ENCODE results near the gene IGFBP2. TPM values are rescaled to one million over a fixed set of nuclear protein-coding genes. Genes with fewer than 3 reads are reported as not detected.

Gene IGFBP2
- total RNA-seq, 1 experiment from 2014 or later, result 54.8 TPM

GRCh38 chr2:216584112-216584511 lies 49.1 kb upstream of the IGFBP2 start:
- ATAC-seq (no peak), DNase-seq (ENCODE audit: low read depth, low spot score) (no peak)
- intact Hi-C loops (cut with micrococcal nuclease; ENCODE audit: unreplicated experiment) (no loop called here), in situ Hi-C loops (cut with HindIII; ENCODE audit: low pct_unique_long_range_greater_than_20kb, low sequenced_read_pairs) (no loop called here)
- Histone ChIP-seq H3K27me3 (ENCODE audit: control insufficient read depth, insufficient read depth, low read length) (peaks cover 2% of the 10 kb centered on the region), H3K9me3 (ENCODE audit: control insufficient read depth, insufficient read depth, low read depth, low read length) (no peaks in the 10 kb centered on the region), H3K36me3 (ENCODE audit: control insufficient read depth, insufficient read depth, low read length) (no peaks in the 10 kb centered on the region), H3K4me3 (ENCODE audit: low read depth in 2 of 2, low read length in 2 of 2) (no peak overlapping the region), H3K4me1 (ENCODE audit: control insufficient read depth, insufficient read depth, low read length) (no peaks in the 10 kb centered on the region), H3K27ac (ENCODE audit: low read length) (no peak overlapping the region)
- CTCF ChIA-PET, result no interaction called here
- BruUV-seq (replicated peaks), result no TSS peak
- TF ChIP-seq POLR2AphosphoS5 (IDR thresholded peaks at IDR 0.05; ENCODE audit: low read depth, low read length), result no peak
- TF ChIP-seq, protein P1, sequence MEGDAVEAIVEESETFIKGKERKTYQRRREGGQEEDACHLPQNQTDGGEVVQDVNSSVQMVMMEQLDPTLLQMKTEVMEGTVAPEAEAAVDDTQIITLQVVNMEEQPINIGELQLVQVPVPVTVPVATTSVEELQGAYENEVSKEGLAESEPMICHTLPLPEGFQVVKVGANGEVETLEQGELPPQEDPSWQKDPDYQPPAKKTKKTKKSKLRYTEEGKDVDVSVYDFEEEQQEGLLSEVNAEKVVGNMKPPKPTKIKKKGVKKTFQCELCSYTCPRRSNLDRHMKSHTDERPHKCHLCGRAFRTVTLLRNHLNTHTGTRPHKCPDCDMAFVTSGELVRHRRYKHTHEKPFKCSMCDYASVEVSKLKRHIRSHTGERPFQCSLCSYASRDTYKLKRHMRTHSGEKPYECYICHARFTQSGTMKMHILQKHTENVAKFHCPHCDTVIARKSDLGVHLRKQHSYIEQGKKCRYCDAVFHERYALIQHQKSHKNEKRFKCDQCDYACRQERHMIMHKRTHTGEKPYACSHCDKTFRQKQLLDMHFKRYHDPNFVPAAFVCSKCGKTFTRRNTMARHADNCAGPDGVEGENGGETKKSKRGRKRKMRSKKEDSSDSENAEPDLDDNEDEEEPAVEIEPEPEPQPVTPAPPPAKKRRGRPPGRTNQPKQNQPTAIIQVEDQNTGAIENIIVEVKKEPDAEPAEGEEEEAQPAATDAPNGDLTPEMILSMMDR (IDR thresholded peaks at IDR 0.05), result no peak
- POLR2A ChIA-PET, result no interaction called here

DNA sequence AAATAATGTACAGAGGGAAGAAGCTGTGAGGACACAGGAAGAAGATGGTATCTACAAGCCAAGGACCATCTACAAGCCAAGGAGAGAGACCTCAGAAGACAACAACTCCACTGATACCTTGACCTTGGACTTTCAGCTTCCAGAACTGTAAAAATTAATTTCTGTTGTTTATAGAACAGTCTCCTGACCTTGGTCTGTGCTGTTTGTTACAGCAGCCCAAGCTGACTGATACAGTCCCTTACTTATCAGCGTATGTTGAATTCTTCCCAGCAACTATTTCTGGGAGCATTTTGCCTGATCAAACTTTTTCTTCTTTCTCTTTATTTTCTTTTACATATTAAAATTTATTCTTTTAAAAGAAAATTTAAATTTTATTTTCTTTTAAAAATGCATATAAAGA lies 47.8 kb upstream of the IGFBP2 start:
- DNase-seq (ENCODE audit: low read depth, low spot score) (no peak), ATAC-seq (no peak)
- ChIA-PET POLR2A (no interaction called here), CTCF (no interaction called here)
- Histone ChIP-seq H3K4me1 (ENCODE audit: control insufficient read depth, insufficient read depth, low read length) (no peaks in the 10 kb centered on the region), H3K9me3 (ENCODE audit: control insufficient read depth, insufficient read depth, low read depth, low read length) (no peaks in the 10 kb centered on the region), H3K27ac (ENCODE audit: low read length) (no peak overlapping the region), H3K4me3 (ENCODE audit: low read depth in 2 of 2, low read length in 2 of 2) (no peak overlapping the region), H3K27me3 (ENCODE audit: control insufficient read depth, insufficient read depth, low read length) (peaks cover 4% of the 10 kb centered on the region), H3K36me3 (ENCODE audit: control insufficient read depth, insufficient read depth, low read length) (no peaks in the 10 kb centered on the region)
- intact Hi-C loops (cut with micrococcal nuclease; ENCODE audit: unreplicated experiment), result no loop called here
- TF ChIP-seq SIN3A (IDR thresholded peaks at IDR 0.05; ENCODE audit: borderline replicate concordance, insufficient read depth, low read depth, low read length) (no peak), REST (IDR thresholded peaks at IDR 0.05; ENCODE audit: insufficient read depth in 1 of 2, low read depth in 2 of 2, low read length in 1 of 2) (no peak), TCF7L2 (IDR thresholded peaks at IDR 0.05; ENCODE audit: low read depth, low read length) (no peak), POLR2AphosphoS5 (IDR thresholded peaks at IDR 0.05; ENCODE audit: low read depth, low read length) (no peak)
- TF ChIP-seq, protein P1 (IDR thresholded peaks at IDR 0.05), result no peak
- no TSS peak for BruUV-seq (replicated peaks)
- in situ Hi-C loops (cut with HindIII; ENCODE audit: low pct_unique_long_range_greater_than_20kb, low sequenced_read_pairs), result no loop called here
